ENCODE measurements around the gene CTSD. TPM values are rescaled to one million over a fixed set of nuclear protein-coding genes. Genes with fewer than 3 reads are reported as not detected.

Gene CTSD
- total and polyA plus RNA-seq, 9 donors: 89.0 to 545 (median 191) TPM

GRCh38 chr11:1797391-1798125 lies 33.8 kb upstream of the CTSD start:
- TF ChIP-seq POLR2A (IDR thresholded peaks at IDR 0.05) (no peak), EP300 (IDR thresholded peaks at IDR 0.05) (no peak), CTCF (IDR thresholded peaks at IDR 0.05) (no peak)
- intact Hi-C loops (cut with DNase I): no loop called here
- Histone ChIP-seq H3K27me3 (no peaks in the 10 kb centered on the region), H3K9me3 (no peaks in the 10 kb centered on the region), H3K36me3 (no peaks in the 10 kb centered on the region), H3K4me1 (ENCODE audit: insufficient read depth) (no peaks in the 10 kb centered on the region), H3K27ac (no peak overlapping the region), H3K4me3 (no peak overlapping the region)
- no peak for DNase-seq
- WGBS, 3 donors: 84 to 90% (median 84%) methylated on average over 14 of the region's 14 CpGs

- no peak overlapping the region for H3K4me3 ChIP-seq
- no peaks in the 10 kb centered on the region for H3K36me3 ChIP-seq
- H3K9me3 ChIP-seq: no peaks in the 10 kb centered on the region
- no peaks in the 10 kb centered on the region for H3K4me1 ChIP-seq (ENCODE audit: insufficient read depth)
- intact Hi-C loops (cut with DNase I): no loop called here
- H3K27me3 ChIP-seq: no peaks in the 10 kb centered on the region
- no peak overlapping the region for H3K27ac ChIP-seq
- DNase-seq: no peak
- WGBS, 3 donors: 63 to 72% (median 66%) methylated on average over 12 of the region's 12 CpGs
- TF ChIP-seq EP300 (IDR thresholded peaks at IDR 0.05): no peak
These were observed 32.8 kb upstream of the CTSD start for GRCh38 chr11:1796413-1797011.

GRCh38 chr11:1793081-1793480 lies 29.4 kb upstream of the CTSD start:
- whole genome bisulfite sequencing, 3 donors: 54 to 66% (median 55%) methylated on average over 3 of the region's 3 CpGs
- Histone ChIP-seq H3K4me1 (ENCODE audit: insufficient read depth) (no peaks in the 10 kb centered on the region), H3K27me3 (no peaks in the 10 kb centered on the region), H3K36me3 (no peaks in the 10 kb centered on the region), H3K9me3 (no peaks in the 10 kb centered on the region), H3K27ac (no peak overlapping the region), H3K4me3 (no peak overlapping the region)
- intact Hi-C loops (cut with DNase I): no loop called here
- TF ChIP-seq POLR2A (IDR thresholded peaks at IDR 0.05) (no peak), CTCF (IDR thresholded peaks at IDR 0.05) (no peak), EP300 (IDR thresholded peaks at IDR 0.05) (no peak)
- no peak for DNase-seq

- intact Hi-C loops (cut with DNase I): no loop called here
- no peaks in the 10 kb centered on the region for H3K36me3 ChIP-seq
- H3K4me3 ChIP-seq: no peak overlapping the region
- no peaks in the 10 kb centered on the region for H3K4me1 ChIP-seq (ENCODE audit: insufficient read depth)
- H3K9me3 ChIP-seq: no peaks in the 10 kb centered on the region
- no peaks in the 10 kb centered on the region for H3K27me3 ChIP-seq
- TF ChIP-seq CTCF (IDR thresholded peaks at IDR 0.05): no peak
- no peak for TF ChIP-seq EP300 (IDR thresholded peaks at IDR 0.05)
- TF ChIP-seq POLR2A (IDR thresholded peaks at IDR 0.05): no peak
- DNase-seq: no peak
- H3K27ac ChIP-seq: no peak overlapping the region
- 84 to 85% (median 85%) methylated on average over 12 of the region's 12 CpGs for WGBS, 3 donors
These were observed 28.7 kb upstream of the CTSD start for GRCh38 chr11:1792461-1792860.

- Histone ChIP-seq H3K4me1 (ENCODE audit: insufficient read depth) (no peaks in the 10 kb centered on the region), H3K36me3 (no peaks in the 10 kb centered on the region), H3K27me3 (no peaks in the 10 kb centered on the region), H3K9me3 (no peaks in the 10 kb centered on the region), H3K4me3 (no peak overlapping the region), H3K27ac (no peak overlapping the region)
- no peak for DNase-seq
- 85 to 88% (median 87%) methylated on average over 6 of the region's 6 CpGs for WGBS, 3 donors
- no peak for TF ChIP-seq EP300 (IDR thresholded peaks at IDR 0.05)
- TF ChIP-seq POLR2A (IDR thresholded peaks at IDR 0.05): no peak
- no peak for TF ChIP-seq CTCF (IDR thresholded peaks at IDR 0.05)
- intact Hi-C loops (cut with DNase I): no loop called here
These were observed 28.2 kb upstream of the CTSD start for GRCh38 chr11:1791912-1792311.
